ENCODE data around the gene PLSCR4.
A peak's percentile ranks its signal among the peaks of the same experiment; 100 is the strongest.

The PLSCR4 gene

DNA sequence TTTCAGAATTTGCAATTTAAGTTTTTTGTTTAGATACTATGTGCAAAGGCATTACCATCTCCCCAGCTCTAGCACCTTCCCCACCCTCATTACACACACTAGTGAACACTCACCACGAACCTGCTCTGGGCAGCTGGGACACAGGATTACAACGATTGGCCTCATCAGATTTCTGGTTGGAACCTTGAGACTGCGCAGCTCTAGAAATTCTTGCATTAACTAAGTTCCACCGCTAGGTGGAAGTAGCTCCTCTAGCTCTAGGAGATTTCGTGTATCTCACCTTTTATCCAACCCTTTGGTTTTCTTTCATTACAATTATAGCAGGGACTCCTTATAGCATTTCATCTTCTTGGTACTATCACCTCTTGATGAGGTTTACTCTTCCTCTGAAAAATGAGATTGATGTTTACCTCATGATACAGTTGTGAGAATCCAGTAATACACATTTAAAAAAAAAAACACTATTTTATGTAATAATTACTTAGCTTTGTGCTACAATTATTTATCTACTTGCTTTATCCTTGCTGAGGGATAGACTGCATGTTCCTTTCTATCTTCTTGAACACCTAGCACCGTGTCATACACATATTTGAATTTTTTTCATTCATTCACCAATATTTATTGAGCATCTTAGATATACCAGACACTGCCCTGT, 61.3 kb downstream of the PLSCR4 start:
- DNase-seq: peak; percentile 13

DNA sequence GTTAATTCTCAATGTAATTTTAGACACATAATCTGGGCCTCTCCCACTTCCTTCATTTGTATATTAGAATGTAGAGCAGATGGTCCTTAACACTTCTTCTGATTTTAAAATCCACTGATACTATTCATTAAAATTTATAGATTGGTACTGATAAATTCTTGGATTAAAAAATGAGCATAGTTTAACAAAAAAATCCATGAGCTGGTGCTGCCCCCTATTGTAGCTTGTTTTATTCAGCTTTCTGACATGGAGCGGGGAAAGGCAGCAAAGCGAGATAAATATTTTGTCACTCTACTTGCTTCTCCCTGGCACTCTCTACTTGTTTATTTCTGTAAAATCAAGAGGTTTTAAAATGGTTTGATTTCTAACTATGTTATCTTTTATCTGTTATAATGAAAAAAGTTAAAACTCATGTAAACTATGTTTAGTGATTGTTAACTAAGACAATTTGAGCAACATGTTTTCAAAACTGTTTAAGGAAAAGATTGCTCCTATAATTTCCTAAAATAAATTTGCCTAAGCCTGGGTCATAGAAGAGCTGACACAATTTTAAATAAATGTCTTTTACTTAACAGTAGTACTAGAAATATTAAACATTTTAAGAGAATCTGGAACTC, 63.5 kb downstream of the PLSCR4 start:
- peak; percentile 8 for DNase-seq

- DNase-seq: peak; percentile 5
These were observed 66.5 kb downstream of the PLSCR4 start for GRCh38 chr3:146184241-146185015.

DNA sequence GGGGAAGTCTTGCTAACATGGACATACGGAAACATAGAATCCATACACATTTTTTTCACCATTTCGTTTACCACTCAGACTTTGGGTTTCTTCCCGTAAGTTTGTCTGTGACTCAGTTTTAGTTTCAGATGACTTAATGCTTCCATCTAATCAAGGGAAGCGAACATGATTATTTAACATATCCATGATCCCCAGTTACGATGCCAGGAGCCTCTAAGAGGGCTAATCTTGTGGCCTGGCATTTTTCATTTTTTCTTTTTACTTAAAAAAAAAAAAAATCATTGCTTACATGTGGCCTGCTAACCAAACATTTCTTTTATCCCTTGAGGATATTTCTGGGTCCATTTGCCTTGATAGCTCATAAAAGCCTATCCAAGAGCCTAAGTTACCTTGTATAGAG, 69.7 kb downstream of the PLSCR4 start:
- no peak for DNase-seq

DNA sequence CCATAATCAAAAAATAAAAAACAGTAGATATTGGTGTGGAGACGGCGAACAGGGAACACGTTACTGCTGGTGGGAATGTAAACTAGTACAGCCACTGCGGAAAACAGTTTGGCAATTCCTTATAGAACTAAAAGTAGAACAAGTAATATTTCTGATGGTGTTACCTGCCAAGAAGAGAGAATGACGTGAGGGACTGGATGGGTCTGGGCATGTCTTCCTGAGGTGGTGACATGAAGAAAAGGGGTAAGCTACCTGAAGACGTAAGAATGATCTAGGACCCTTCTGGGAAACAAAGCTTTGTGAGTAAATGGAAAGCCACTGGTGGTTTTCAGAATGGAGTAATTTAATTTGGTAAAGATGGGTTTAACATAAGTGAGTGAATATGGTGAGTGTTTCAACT, 70.5 kb downstream of the PLSCR4 start:
- no peak for DNase-seq

GRCh38 chr3:146178006-146178689, 72.8 kb downstream of the PLSCR4 start:
- DNase-seq: no peak

GRCh38 chr3:146177519-146177918, 73.4 kb downstream of the PLSCR4 start:
- no peak for DNase-seq

GRCh38 chr3:146177072-146177471, 73.8 kb downstream of the PLSCR4 start:
- DNase-seq: no peak

- DNase-seq: no peak
These were observed 78.3 kb downstream of the PLSCR4 start for GRCh38 chr3:146172586-146172985.

- DNase-seq: no peak
These were observed 80.3 kb downstream of the PLSCR4 start for GRCh38 chr3:146170591-146170990.

- DNase-seq: no peak
These were observed 81.0 kb downstream of the PLSCR4 start for GRCh38 chr3:146169891-146170290.

DNA sequence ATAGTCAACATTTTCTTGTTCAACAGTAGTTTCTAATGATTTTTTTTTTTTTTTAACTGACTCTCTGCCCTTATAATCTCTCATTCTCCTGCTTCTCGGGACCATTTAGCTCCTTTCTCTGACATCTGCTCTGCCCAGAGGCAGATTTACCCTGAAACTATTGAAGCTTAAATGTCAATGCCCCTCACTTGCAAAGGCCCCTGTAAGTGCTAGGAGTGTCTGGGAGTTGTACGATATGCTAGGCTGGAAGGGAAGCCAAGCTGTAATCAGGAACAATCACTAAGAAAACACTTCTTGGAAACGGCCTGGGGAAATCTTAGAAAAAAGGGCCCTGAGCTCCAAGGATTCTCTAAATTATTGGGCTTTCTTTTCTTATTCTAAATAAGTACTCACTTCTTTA, 84.1 kb downstream of the PLSCR4 start:
- DNase-seq: no peak

DNA sequence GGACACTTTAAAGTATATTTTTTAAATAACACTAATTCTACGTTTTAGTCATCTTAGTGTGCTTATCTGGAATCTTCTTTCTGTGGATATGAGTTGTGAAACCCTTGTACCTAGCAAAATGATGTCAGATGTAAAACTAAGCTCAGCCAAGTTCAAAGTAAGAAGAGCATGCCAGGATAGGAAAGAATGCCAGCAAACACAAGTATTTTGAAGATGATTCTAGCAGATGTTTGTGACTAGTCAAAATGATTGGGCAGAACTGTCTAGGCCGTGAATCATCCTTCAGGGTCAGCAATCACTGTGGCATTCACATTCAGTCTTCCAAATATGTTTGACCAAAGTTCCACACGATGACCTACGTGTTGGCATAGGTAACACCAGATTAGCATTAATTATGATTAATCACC, 84.5 kb downstream of the PLSCR4 start:
- DNase-seq: no peak

DNA sequence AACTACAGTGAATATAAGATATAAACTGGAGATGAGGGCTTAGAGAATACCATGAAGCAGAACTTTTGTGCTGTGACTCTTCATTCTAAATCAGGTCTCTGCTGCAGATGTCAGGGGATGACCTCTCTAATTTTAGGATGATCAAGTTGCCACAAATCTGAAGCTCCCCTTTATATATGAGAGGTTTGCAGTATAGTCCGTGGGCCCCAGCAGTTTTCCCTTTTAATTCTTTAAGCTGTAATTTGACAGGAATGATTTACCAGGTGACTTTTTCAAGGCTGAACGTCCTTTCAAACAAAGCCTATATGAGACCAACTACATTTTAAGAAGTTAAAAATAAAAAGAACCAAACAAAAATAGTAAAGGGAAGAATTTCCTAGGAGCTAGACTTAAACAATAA, 85.0 kb downstream of the PLSCR4 start:
- no peak for DNase-seq

GRCh38 chr3:146164971-146165769, 85.7 kb downstream of the PLSCR4 start:
- DNase-seq: no peak

DNA sequence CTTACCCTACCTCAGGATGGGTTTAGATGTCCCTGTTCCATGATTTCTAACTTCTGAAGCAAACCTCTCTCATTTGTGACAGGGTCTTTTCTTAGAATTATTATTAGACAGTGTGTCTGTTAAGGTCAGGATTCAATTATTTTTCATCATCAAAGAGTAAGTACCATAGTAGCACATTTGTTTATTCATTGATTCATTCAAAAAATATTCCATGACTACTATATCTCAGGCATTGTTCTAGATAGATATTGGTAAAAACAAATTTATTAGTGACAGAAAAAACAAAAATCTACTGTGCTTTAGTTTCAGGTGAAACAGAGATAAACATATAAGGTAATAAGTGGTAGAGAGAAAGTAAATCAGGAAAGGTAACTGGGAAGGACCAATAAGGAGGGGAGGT, 86.4 kb downstream of the PLSCR4 start:
- no peak for DNase-seq

DNA sequence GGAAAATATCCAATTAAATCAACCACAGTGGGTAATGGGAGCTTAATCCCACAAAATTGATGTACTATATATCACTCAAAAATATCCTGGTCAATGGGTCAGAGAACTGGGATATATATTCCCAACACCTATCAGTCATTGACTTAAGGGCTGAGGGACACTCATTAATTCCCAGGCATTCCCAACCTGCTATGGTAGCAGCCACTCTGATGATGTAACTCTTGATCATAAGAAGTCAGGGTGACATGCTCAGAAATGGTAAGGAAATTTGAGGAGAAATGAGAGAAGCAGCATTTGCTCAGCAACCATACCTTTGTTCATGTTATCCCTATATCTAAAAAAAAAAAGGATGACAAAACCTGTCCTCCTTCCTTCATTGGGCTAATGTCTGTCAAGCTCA, 86.8 kb downstream of the PLSCR4 start:
- no peak for DNase-seq

DNA sequence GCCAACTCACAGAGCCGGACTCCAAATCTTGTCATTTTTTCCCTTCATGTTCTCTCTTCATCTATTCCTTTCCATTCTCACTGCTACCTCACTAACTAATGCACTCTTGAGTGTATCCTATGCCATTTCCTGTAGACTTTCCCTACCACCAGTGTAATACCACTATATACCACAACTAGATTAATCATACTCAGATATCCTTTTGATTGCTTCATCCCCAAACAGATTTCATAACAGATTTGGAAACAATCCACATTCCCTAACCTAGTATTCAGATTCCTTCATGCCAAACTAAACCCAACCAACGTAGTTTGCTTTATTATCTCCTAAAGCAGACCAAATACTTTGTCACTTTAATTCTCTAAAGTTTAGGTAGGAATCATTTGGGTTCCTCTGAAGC, 87.3 kb downstream of the PLSCR4 start:
- no peak for DNase-seq

- no peak for DNase-seq
These were observed 88.3 kb downstream of the PLSCR4 start for GRCh38 chr3:146162561-146162960.

DNA sequence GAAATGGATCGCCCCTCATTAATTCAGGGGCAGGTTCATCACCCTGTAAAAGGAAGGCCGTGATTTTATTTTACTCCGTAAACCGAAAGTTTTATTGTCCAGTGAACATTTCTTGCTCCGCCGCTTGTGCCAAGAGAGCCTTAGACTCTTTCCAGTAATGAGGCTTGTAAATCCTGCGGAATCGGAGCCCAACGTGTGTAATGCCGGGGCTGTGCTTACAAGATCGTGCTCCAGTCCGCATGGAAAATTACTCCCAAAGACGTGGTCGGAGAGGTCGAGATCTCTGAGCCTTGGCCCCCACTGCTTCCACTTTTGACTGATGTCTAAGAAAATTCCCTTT, 89.3 kb downstream of the PLSCR4 start:
- DNase-seq: peak; percentile 22

- DNase-seq: peak; percentile 26
These were observed 89.8 kb downstream of the PLSCR4 start, which contains the start of gene PLOD2 for GRCh38 chr3:146160964-146161662. Gene PLOD2 (minus strand): TSS chr3:146161184. CDS start chr3:146160989, 195 bp downstream.

GRCh38 chr3:146160321-146160963, 90.5 kb downstream of the PLSCR4 start:
- DNase-seq: peak; percentile 29

Measured in DMS79 treated with DMSO at 0.1 percent for 48 hours (cell line).